Measurements from ENCODE around the gene DROSHA.

Gene DROSHA

GRCh38 chr5:31574772-31575171 lies 42.9 kb upstream of the DROSHA start:
- Histone ChIP-seq H4K20me1 (ENCODE audit: insufficient read depth, low read length) (no peaks in the 10 kb centered on the region), H3K27me3 (ENCODE audit: insufficient read depth, low read length, poor library complexity) (peaks cover 3% of the 10 kb centered on the region), H3K9me3 (ENCODE audit: insufficient read depth, low read length, severe bottlenecking) (no peaks in the 10 kb centered on the region), H3K27ac (ENCODE audit: low read length) (no peak overlapping the region), H3K36me3 (ENCODE audit: insufficient read depth, low read length) (no peaks in the 10 kb centered on the region), H3K79me2 (ENCODE audit: insufficient read depth, low read length) (no peaks in the 10 kb centered on the region), H3K4me2 (ENCODE audit: insufficient read depth, low read length) (no peak overlapping the region), H3K9ac (ENCODE audit: low read depth, low read length) (no peak overlapping the region), H3K4me1 (ENCODE audit: insufficient read depth, low read length) (no peaks in the 10 kb centered on the region), H3K4me3 (ENCODE audit: low read depth in 1 of 2, low read length in 2 of 2) (no peak overlapping the region), H2AFZ (ENCODE audit: low read depth, low read length) (no peak overlapping the region)
- ATAC-seq (ENCODE audit: insufficient read depth, low read depth): no peak
- TF ChIP-seq CTCF (IDR thresholded peaks at IDR 0.05; ENCODE audit: borderline replicate concordance, extremely low read depth, low read length, poor library complexity, severe bottlenecking): no peak
- no peak for TF ChIP-seq EZH2 (IDR thresholded peaks at IDR 0.05; ENCODE audit: borderline replicate concordance, low read depth, low read length, severe bottlenecking)
- DNase-seq: no peak

- TF ChIP-seq CTCF (IDR thresholded peaks at IDR 0.05; ENCODE audit: borderline replicate concordance, extremely low read depth, low read length, poor library complexity, severe bottlenecking): no peak
- no peak for TF ChIP-seq EZH2 (IDR thresholded peaks at IDR 0.05; ENCODE audit: borderline replicate concordance, low read depth, low read length, severe bottlenecking)
- H3K27me3 ChIP-seq (ENCODE audit: insufficient read depth, low read length, poor library complexity): peaks cover 5% of the 10 kb centered on the region
- H3K27ac ChIP-seq (ENCODE audit: low read length): no peak overlapping the region
- no peak overlapping the region for H3K9ac ChIP-seq (ENCODE audit: low read depth, low read length)
- H4K20me1 ChIP-seq (ENCODE audit: insufficient read depth, low read length): no peaks in the 10 kb centered on the region
- ATAC-seq (ENCODE audit: insufficient read depth, low read depth) (no peak), DNase-seq (no peak)
- H3K9me3 ChIP-seq (ENCODE audit: insufficient read depth, low read length, severe bottlenecking): no peaks in the 10 kb centered on the region
- no peak overlapping the region for H3K4me2 ChIP-seq (ENCODE audit: insufficient read depth, low read length)
- no peak overlapping the region for H2AFZ ChIP-seq (ENCODE audit: low read depth, low read length)
- no peaks in the 10 kb centered on the region for H3K36me3 ChIP-seq (ENCODE audit: insufficient read depth, low read length)
- no peak overlapping the region for H3K4me3 ChIP-seq (ENCODE audit: low read depth in 1 of 2, low read length in 2 of 2)
- H3K79me2 ChIP-seq (ENCODE audit: insufficient read depth, low read length): no peaks in the 10 kb centered on the region
- no peaks in the 10 kb centered on the region for H3K4me1 ChIP-seq (ENCODE audit: insufficient read depth, low read length)
Measured at GRCh38 chr5:31573494-31574142, 41.7 kb upstream of the DROSHA start.

GRCh38 chr5:31569068-31569467 lies 37.2 kb upstream of the DROSHA start:
- no peak for DNase-seq
- ATAC-seq (ENCODE audit: insufficient read depth, low read depth): no peak
- no peak overlapping the region for H2AFZ ChIP-seq (ENCODE audit: low read depth, low read length)
- no peaks in the 10 kb centered on the region for H4K20me1 ChIP-seq (ENCODE audit: insufficient read depth, low read length)
- peaks cover 3% of the 10 kb centered on the region for H3K9me3 ChIP-seq (ENCODE audit: insufficient read depth, low read length, severe bottlenecking)
- TF ChIP-seq EZH2 (IDR thresholded peaks at IDR 0.05; ENCODE audit: borderline replicate concordance, low read depth, low read length, severe bottlenecking) (no peak), CTCF (IDR thresholded peaks at IDR 0.05; ENCODE audit: borderline replicate concordance, extremely low read depth, low read length, poor library complexity, severe bottlenecking) (no peak)
- no peak overlapping the region for H3K9ac ChIP-seq (ENCODE audit: low read depth, low read length)
- H3K4me1 ChIP-seq (ENCODE audit: insufficient read depth, low read length): no peaks in the 10 kb centered on the region
- H3K79me2 ChIP-seq (ENCODE audit: insufficient read depth, low read length): no peaks in the 10 kb centered on the region
- no peak overlapping the region for H3K27ac ChIP-seq (ENCODE audit: low read length)
- H3K4me3 ChIP-seq (ENCODE audit: low read depth in 1 of 2, low read length in 2 of 2): no peak overlapping the region
- H3K36me3 ChIP-seq (ENCODE audit: insufficient read depth, low read length): no peaks in the 10 kb centered on the region
- peaks cover 5% of the 10 kb centered on the region for H3K27me3 ChIP-seq (ENCODE audit: insufficient read depth, low read length, poor library complexity)
- H3K4me2 ChIP-seq (ENCODE audit: insufficient read depth, low read length): no peak overlapping the region

Measured in DND-41 (cell line).